CD4-positive, alpha-beta T cell (primary cell): ENCODE measurements around the gene NAB1. TPM values are rescaled to one million over a fixed set of nuclear protein-coding genes. Genes with fewer than 3 reads are reported as not detected.

Source experiments
- ATAC-seq: fragments of 200-7000 bp; cut with Tn5 transposase; one replicate; pipeline ENCODE4 v1.10.0; 2022; ENCODE audit warnings: mild to moderate bottlenecking; ENCODE audit not compliant: poor library complexity
- CTCF ChIA-PET: fragments of 350-600 bp; sonication (Branson Sonifier 250); formaldehyde crosslinking; loops from one replicate; lab custom pipeline; 2021; ENCODE audit warnings: antibody characterized with exemption, inconsistent platforms; lab: Charles Lee
- POLR2A ChIA-PET: fragments of 350-600 bp; sonication (Branson Sonifier 250); formaldehyde crosslinking; loops from one replicate; lab custom pipeline; 2021; ENCODE audit warnings: antibody characterized with exemption, inconsistent platforms; lab: Charles Lee
- DNase-seq, 14 experiments: peaks; one replicate each; pipeline ENCODE4 v3.0.0-alpha.2; 2013 to 2020; ENCODE audit warnings: mixed read lengths in 2 of 14
- H3K27ac ChIP-seq, 2 donors: one replicate each; pipeline versions ENCODE4 v1.5.1 to v1.7.0; 2013; ENCODE audit warnings: low read length in 2 of 2, low read depth in 1 of 2, mild to moderate bottlenecking in 1 of 2
- H3K27me3 ChIP-seq, 2 experiments: 1 replicate in 1 of 2; 2 replicates in 1 of 2; pipeline versions ENCODE4 v1.6.1 to v1.7.0; 2013; ENCODE audit warnings: low read length in 2 of 2, control low read depth in 1 of 2, mild to moderate bottlenecking in 1 of 2, moderate library complexity in 1 of 2; ENCODE audit not compliant: insufficient read depth in 2 of 2, control insufficient read depth in 1 of 2
- H3K36me3 ChIP-seq: one replicate; pipeline ENCODE4 v1.6.1; 2013; ENCODE audit warnings: low read length, control low read depth; ENCODE audit not compliant: insufficient read depth
- H3K4me1 ChIP-seq: one replicate; pipeline ENCODE4 v1.6.1; 2013; ENCODE audit warnings: low read length, control low read depth; ENCODE audit not compliant: insufficient read depth
- H3K4me3 ChIP-seq: one replicate; pipeline ENCODE4 v1.5.1; 2013; ENCODE audit warnings: mild to moderate bottlenecking, low read length, moderate library complexity
- H3K9me3 ChIP-seq, 2 experiments: 1 replicate in 1 of 2; 2 replicates in 1 of 2; pipeline versions ENCODE4 v1.6.1 to v1.7.0; 2013; ENCODE audit warnings: low read length in 2 of 2, mild to moderate bottlenecking in 2 of 2, control low read depth in 1 of 2, moderate library complexity in 1 of 2; ENCODE audit not compliant: control insufficient read depth in 1 of 2, insufficient read depth in 1 of 2
- H3K27ac Mint-ChIP-seq: one replicate; pipeline ENCODE4 v1.8.0; 2020; ENCODE audit warnings: mixed read lengths
- H3K27me3 Mint-ChIP-seq: one replicate; pipeline ENCODE4 v1.8.0; 2021; ENCODE audit warnings: mixed read lengths
- H3K36me3 Mint-ChIP-seq: one replicate; pipeline ENCODE4 v1.8.0; 2021; ENCODE audit warnings: low read depth, mixed read lengths
- H3K4me1 Mint-ChIP-seq: one replicate; pipeline ENCODE4 v1.8.0; 2021; ENCODE audit warnings: low read depth, mixed read lengths
- H3K4me3 Mint-ChIP-seq: one replicate; pipeline ENCODE4 v1.8.0; 2020; ENCODE audit warnings: mild to moderate bottlenecking, mixed read lengths
- H3K9me3 Mint-ChIP-seq: one replicate; pipeline ENCODE4 v1.8.0; 2020; ENCODE audit warnings: mixed read lengths
- CTCF ChIP-seq: fragments of 200-600 bp; IDR thresholded peaks from one replicate; pipeline ENCODE4 v1.8.0; 2022; ENCODE audit warnings: antibody characterized with exemption, mild to moderate bottlenecking
- intact Hi-C, 2 experiments: fragments of 100-400 bp; cut with DNase I in 1 of 2; cut with micrococcal nuclease in 1 of 2; formaldehyde crosslinking; loops; one replicate each; pipeline versions ENCODE4 v1.15.1 to v1.9.0; 2023 to 2025; cut with DNase I, micrococcal nuclease
- total RNA-seq, 174 experiments: library from RNA in 2 of 174; stranded (reverse) in 2 of 174; gene quantifications; one replicate each; pipeline ENCODE4 v1.2.3 and lab custom pipeline; 2021 to 2026

NAB1 gene
- total RNA-seq, 2 experiments from 2014 or later = 20.0 to 21.1 TPM

GRCh38 chr2:190720691-190721090 lies 71.8 kb downstream of the NAB1 start:
- ChIA-PET POLR2A (no interaction called here), CTCF (no interaction called here)
- peaks cover 17% of the 10 kb centered on the region for H3K4me1 Mint-ChIP-seq
- no peaks in the 10 kb centered on the region for H3K4me1 ChIP-seq
- DNase-seq (no peak), ATAC-seq (no peak)
- no peak for TF ChIP-seq CTCF
- no peaks in the 10 kb centered on the region for H3K27me3 Mint-ChIP-seq
- no peaks in the 10 kb centered on the region for H3K9me3 ChIP-seq
- H3K36me3 Mint-ChIP-seq = no peaks in the 10 kb centered on the region
- no peak overlapping the region for H3K4me3 ChIP-seq
- no peaks in the 10 kb centered on the region for H3K36me3 ChIP-seq
- H3K27ac ChIP-seq = no peak overlapping the region
- no peak overlapping the region for H3K27ac Mint-ChIP-seq
- no peaks in the 10 kb centered on the region for H3K9me3 Mint-ChIP-seq
- H3K27me3 ChIP-seq = no peaks in the 10 kb centered on the region
- no peak overlapping the region for H3K4me3 Mint-ChIP-seq
- intact Hi-C loops = no loop called here

- no peak overlapping the region for H3K4me3 ChIP-seq
- no peaks in the 10 kb centered on the region for H3K36me3 ChIP-seq
- no peaks in the 10 kb centered on the region for H3K9me3 ChIP-seq
- Mint-ChIP-seq H3K27ac (no peak overlapping the region), H3K4me1 (peaks cover 17% of the 10 kb centered on the region), H3K9me3 (no peaks in the 10 kb centered on the region), H3K27me3 (no peaks in the 10 kb centered on the region), H3K36me3 (no peaks in the 10 kb centered on the region), H3K4me3 (no peak overlapping the region)
- TF ChIP-seq CTCF = no peak
- ATAC-seq (no peak), DNase-seq (no peak)
- no peak overlapping the region for H3K27ac ChIP-seq
- ChIA-PET POLR2A (no interaction called here), CTCF (no interaction called here)
- intact Hi-C loops = no loop called here
- no peaks in the 10 kb centered on the region for H3K27me3 ChIP-seq
- H3K4me1 ChIP-seq = no peaks in the 10 kb centered on the region
Measured at GRCh38 chr2:190722061-190722759, 73.3 kb downstream of the NAB1 start.

- no peak overlapping the region for H3K4me3 ChIP-seq
- no peak for DNase-seq
- H3K27me3 Mint-ChIP-seq = no peaks in the 10 kb centered on the region
- ChIA-PET CTCF (no interaction called here), POLR2A (no interaction called here)
- H3K27ac Mint-ChIP-seq = no peak overlapping the region
- H3K36me3 ChIP-seq = no peaks in the 10 kb centered on the region
- H3K9me3 Mint-ChIP-seq = peaks cover 2% of the 10 kb centered on the region
- TF ChIP-seq CTCF = no peak
- intact Hi-C loops = no loop called here
- H3K27ac ChIP-seq = no peak overlapping the region
- H3K4me1 ChIP-seq = no peaks in the 10 kb centered on the region
- H3K9me3 ChIP-seq = no peaks in the 10 kb centered on the region
- no peak for ATAC-seq
- H3K4me1 Mint-ChIP-seq = peaks cover 17% of the 10 kb centered on the region
- no peaks in the 10 kb centered on the region for H3K27me3 ChIP-seq
- no peaks in the 10 kb centered on the region for H3K36me3 Mint-ChIP-seq
- H3K4me3 Mint-ChIP-seq = peak overlapping the region; percentile 17
Measured at GRCh38 chr2:190722835-190723234, 74.0 kb downstream of the NAB1 start.
